Placental epithelial cell (primary cell): ENCODE results near the gene THRAP3. TPM values are rescaled to one million over a fixed set of nuclear protein-coding genes. Genes with fewer than 3 reads are reported as not detected.

Experiments used
- small RNA-seq: library from RNA; depleted of rRNA; stranded (forward); fragments of <200 nt; gene quantifications from one replicate; pipeline ENCODE3, GENCODE V24; 2012
- total RNA-seq: library from RNA; depleted of rRNA; stranded (reverse); fragments of >200 nt; gene quantifications from 2 replicates; pipeline ENCODE4 v1.2.3, GENCODE V29; 2012

Gene THRAP3
- 90.7 and 97.6 TPM in 2 replicates for total RNA-seq

GRCh38 chr1:36223996-36224536 lies at the start of gene THRAP3:
THRAP3 (plus strand) TSS chr1:36224443; CDS start chr1:36282564, 58,121 bp downstream.

GRCh38 chr1:36306210-36306901 lies 82.1 kb downstream of the THRAP3 start, which contains the start of gene SH3D21:
SH3D21 (plus strand) TSS chr1:36306368; CDS start chr1:36306421, 53 bp downstream.

GRCh38 chr1:36323636-36324352 lies 99.6 kb downstream of the THRAP3 start, which contains the start of gene EVA1B:
EVA1B (minus strand) TSS chr1:36323645; CDS start chr1:36323037, 608 bp downstream.

Small RNAs within 50 kb of the gene (small RNA-seq; reads per million reads assigned to genes)
- not detected for gene RN7SL131P
- not detected for gene UBE2V2P4

Other genes starting within 250 kb of the THRAP3 start
- gene TEKT2, start 140.3 kb upstream of the THRAP3 start, total RNA-seq: 0.11 and 1.2 TPM in 2 replicates
- 13.0 and 24.6 TPM in 2 replicates for gene ADPRS, start 135.6 kb upstream of the THRAP3 start, total RNA-seq
- under 0.01 and 0.11 TPM in 2 replicates for gene COL8A2, start 99.2 kb upstream of the THRAP3 start, total RNA-seq
- 53.0 and 91.2 TPM in 2 replicates for gene TRAPPC3, start 75.0 kb upstream of the THRAP3 start, total RNA-seq
- gene MAP7D1, start 68.3 kb upstream of the THRAP3 start, total RNA-seq: 141 and 168 TPM in 2 replicates
- gene SH3D21, start 81.9 kb downstream of the THRAP3 start, total RNA-seq: 46.3 and 47.4 TPM in 2 replicates
- gene EVA1B, start 99.2 kb downstream of the THRAP3 start, total RNA-seq: 142 and 272 TPM in 2 replicates
- gene STK40, start 161.5 kb downstream of the THRAP3 start, total RNA-seq: 20.4 and 39.1 TPM in 2 replicates
- 8.2 and 8.7 TPM in 2 replicates for gene LSM10, start 173.5 kb downstream of the THRAP3 start, total RNA-seq
- 12.8 and 22.8 TPM in 2 replicates for gene OSCP1, start 226.0 kb downstream of the THRAP3 start, total RNA-seq
- 57.7 and 85.7 TPM in 2 replicates for gene MRPS15, start 239.9 kb downstream of the THRAP3 start, total RNA-seq